ENCODE results near the gene DLX3. TPM values are rescaled to one million over a fixed set of nuclear protein-coding genes. Genes with fewer than 3 reads are reported as not detected.

Gene DLX3
- polyA plus RNA-seq, 6 donors from 2014 or later: not detected

GRCh38 chr17:49949634-49950033 lies 45.4 kb downstream of the DLX3 start:
- Mint-ChIP-seq H3K27ac (peak overlapping the region in 1 of 6 donors; percentile 18), H3K4me1 (no peaks in the 10 kb centered on the region), H3K27me3 (peaks cover 50 to 87% (median 67%) of the 10 kb centered on the region in 3 donors), H3K36me3 (no peaks in the 10 kb centered on the region), H3K4me3 (no peak overlapping the region), H3K9me3 (peaks cover 0 to 2% (median 0%) of the 10 kb centered on the region in 7 donors)
- DNase-seq (no peak), ATAC-seq (ENCODE audit: low read depth in 2 of 2) (no peak)

- Mint-ChIP-seq H3K4me1 (no peaks in the 10 kb centered on the region), H3K36me3 (peaks cover 0 to 6% of the 10 kb centered on the region in 2 donors), H3K27me3 (peaks cover 45 to 88% (median 68%) of the 10 kb centered on the region in 3 donors), H3K9me3 (peaks cover 0 to 2% (median 0%) of the 10 kb centered on the region in 7 donors), H3K27ac (no peak overlapping the region), H3K4me3 (no peak overlapping the region)
- DNase-seq (no peak), ATAC-seq (ENCODE audit: low read depth in 2 of 2) (no peak)
Observed at GRCh38 chr17:49946964-49947584, 48.0 kb downstream of the DLX3 start.

DNA sequence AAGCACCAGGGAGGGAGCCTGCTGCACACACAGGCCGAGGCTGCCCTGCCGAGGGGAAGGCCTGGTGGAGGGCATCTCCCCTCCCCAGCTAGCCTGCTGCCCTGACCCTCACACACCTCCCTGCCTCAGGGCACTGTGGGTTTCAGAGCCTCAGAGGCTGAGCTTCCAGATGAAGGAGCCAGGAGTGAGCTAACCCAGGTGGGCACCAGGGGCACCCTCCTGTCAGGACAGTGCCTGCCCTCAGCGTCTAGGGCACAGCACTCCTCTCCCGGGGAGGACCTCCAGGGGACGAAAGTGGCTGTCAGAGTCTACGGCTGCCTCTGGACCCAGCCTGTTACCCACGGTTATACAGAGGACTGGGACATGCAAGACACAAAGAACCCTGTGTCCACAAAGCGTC lies 48.8 kb downstream of the DLX3 start:
- Mint-ChIP-seq H3K9me3 (peaks cover 0 to 2% (median 0%) of the 10 kb centered on the region in 7 donors), H3K36me3 (peaks cover 0 to 6% of the 10 kb centered on the region in 2 donors), H3K27me3 (peaks cover 42 to 86% (median 63%) of the 10 kb centered on the region in 3 donors), H3K27ac (no peak overlapping the region), H3K4me3 (no peak overlapping the region), H3K4me1 (no peaks in the 10 kb centered on the region)
- no peak for DNase-seq
- ATAC-seq (ENCODE audit: low read depth in 2 of 2): no peak

GRCh38 chr17:49944273-49944870 lies 50.7 kb downstream of the DLX3 start:
- no peak overlapping the region for H3K27ac Mint-ChIP-seq
- DNase-seq: no peak
- H3K36me3 Mint-ChIP-seq: peaks cover 0 to 6% of the 10 kb centered on the region in 2 donors
- no peak overlapping the region for H3K4me3 Mint-ChIP-seq
- H3K4me1 Mint-ChIP-seq: no peaks in the 10 kb centered on the region
- H3K9me3 Mint-ChIP-seq: no peaks in the 10 kb centered on the region
- H3K27me3 Mint-ChIP-seq: peaks cover 36 to 80% (median 54%) of the 10 kb centered on the region in 3 donors
- no peak for ATAC-seq (ENCODE audit: low read depth in 2 of 2)

DNA sequence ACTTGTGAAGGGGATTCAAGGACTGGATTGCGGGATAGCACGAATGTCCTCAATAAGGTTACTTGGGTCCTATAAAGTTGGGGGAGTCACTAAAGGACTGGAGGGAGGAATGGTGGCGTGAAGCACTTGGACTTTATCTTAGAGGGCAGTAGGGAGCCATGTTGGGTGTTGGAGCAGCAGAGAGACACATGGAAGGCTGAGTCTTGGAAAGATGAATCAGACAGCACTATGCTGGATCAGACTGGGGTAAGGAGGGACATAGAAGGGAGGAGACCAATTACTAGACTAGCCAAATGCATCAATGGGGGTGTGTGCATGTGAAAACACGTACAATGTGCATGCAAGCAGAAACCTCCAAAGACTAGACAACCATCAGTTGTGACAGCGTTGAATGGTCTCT lies 52.1 kb downstream of the DLX3 start:
- no peak overlapping the region for H3K4me3 Mint-ChIP-seq
- no peak overlapping the region for H3K27ac Mint-ChIP-seq
- no peak for DNase-seq
- peaks cover 0 to 6% of the 10 kb centered on the region in 2 donors for H3K36me3 Mint-ChIP-seq
- no peak for ATAC-seq (ENCODE audit: low read depth in 2 of 2)
- no peaks in the 10 kb centered on the region for H3K9me3 Mint-ChIP-seq
- no peaks in the 10 kb centered on the region for H3K4me1 Mint-ChIP-seq
- H3K27me3 Mint-ChIP-seq: peaks cover 44 to 74% (median 51%) of the 10 kb centered on the region in 3 donors

DNA sequence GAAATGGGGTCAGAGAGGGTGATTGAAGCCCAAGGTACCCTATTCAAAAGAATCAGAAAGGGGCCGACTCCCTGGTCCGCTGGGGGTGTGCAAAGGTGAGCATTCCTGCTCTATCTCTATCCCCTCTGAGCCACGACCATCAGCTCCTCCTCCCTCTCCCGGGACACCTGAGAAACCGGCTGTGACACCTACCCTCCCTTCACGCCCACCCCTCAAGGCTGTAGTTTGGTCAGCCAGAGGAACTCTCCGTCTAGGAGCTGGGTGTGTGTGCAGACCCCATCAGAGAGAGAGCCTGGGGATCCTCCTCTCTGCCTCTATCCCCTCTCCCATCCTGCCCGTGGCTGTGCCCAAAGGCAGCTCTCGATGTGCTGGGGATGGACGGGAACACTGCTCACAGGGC lies 53.6 kb downstream of the DLX3 start:
- peaks cover 0 to 6% of the 10 kb centered on the region in 2 donors for H3K36me3 Mint-ChIP-seq
- DNase-seq (no peak), ATAC-seq (ENCODE audit: low read depth in 2 of 2) (no peak)
- H3K4me1 Mint-ChIP-seq: no peaks in the 10 kb centered on the region
- no peaks in the 10 kb centered on the region for H3K9me3 Mint-ChIP-seq
- H3K27me3 Mint-ChIP-seq: peaks cover 39 to 66% (median 54%) of the 10 kb centered on the region in 3 donors
- H3K27ac Mint-ChIP-seq: no peak overlapping the region
- H3K4me3 Mint-ChIP-seq: no peak overlapping the region

Other genes starting within 250 kb of the DLX3 start
- 10 to 100 TPM; 36.4 to 66.0 (median 54.3) TPM for gene FAM117A, start 231.1 kb downstream of the DLX3 start, polyA plus RNA-seq (ENCODE audit: low read depth in 6 of 6)
- 10 to 100 TPM; 42.3 to 61.8 (median 45.4) TPM for gene KAT7, start 206.5 kb downstream of the DLX3 start, polyA plus RNA-seq (ENCODE audit: low read depth in 6 of 6)
- gene TAC4, start 147.2 kb downstream of the DLX3 start, polyA plus RNA-seq (ENCODE audit: low read depth in 6 of 6): not detected
- gene DLX4, start 26.0 kb downstream of the DLX3 start, polyA plus RNA-seq (ENCODE audit: low read depth in 6 of 6): under 1 TPM in 3 of 6 donors, not detected in 3; 0.18 to 0.22 (median 0.21) TPM
- gene ITGA3, start 60.9 kb upstream of the DLX3 start, polyA plus RNA-seq (ENCODE audit: low read depth in 6 of 6): 1 to 10 TPM in 1 of 6 donors, under 1 TPM in 4, not detected in 1; 0.29 to 1.4 (median 0.62) TPM
- gene PDK2, start 100.1 kb upstream of the DLX3 start, polyA plus RNA-seq (ENCODE audit: low read depth in 6 of 6): 10 to 100 TPM; 33.4 to 49.6 (median 40.3) TPM
- gene SAMD14, start 134.9 kb upstream of the DLX3 start, polyA plus RNA-seq (ENCODE audit: low read depth in 6 of 6): under 1 TPM in 2 of 6 donors, not detected in 4; 0.11 to 0.31 TPM
- gene PPP1R9B, start 155.5 kb upstream of the DLX3 start, polyA plus RNA-seq (ENCODE audit: low read depth in 6 of 6): 1 to 10 TPM in 5 of 6 donors, under 1 TPM in 1; 0.55 to 3.5 (median 2.3) TPM
- 10 to 100 TPM in 1 of 6 donors, 1 to 10 TPM in 5; 2.0 to 16.6 (median 3.5) TPM for gene SGCA, start 170.8 kb upstream of the DLX3 start, polyA plus RNA-seq (ENCODE audit: low read depth in 6 of 6)
- gene COL1A1, start 206.4 kb upstream of the DLX3 start, polyA plus RNA-seq (ENCODE audit: low read depth in 6 of 6): under 1 TPM in 2 of 6 donors, not detected in 4; 0.23 to 0.80 TPM

Measured in naive B cell (primary cell).